Measurements from ENCODE around the gene DEFB123. TPM values are rescaled to one million over a fixed set of nuclear protein-coding genes. Genes with fewer than 3 reads are reported as not detected.

DEFB123 gene
- total RNA-seq, 1 donor from 2014 or later: not detected

GRCh38 chr20:31473331-31474096 lies 33.1 kb downstream of the DEFB123 start:
- DNase-seq (ENCODE audit: low read depth): peak; percentile 23

GRCh38 chr20:31474097-31474436 lies 33.6 kb downstream of the DEFB123 start:
- DNase-seq (ENCODE audit: low read depth): no peak

- DNase-seq (ENCODE audit: low read depth): no peak
Measured at GRCh38 chr20:31474758-31475427, 34.5 kb downstream of the DEFB123 start, which contains the start of the genes DEFB124 and REM1. TSS of gene DEFB124 (minus strand) at chr20:31475127. CDS start at chr20:31473013, 2,114 bp downstream. TSS of gene REM1 (plus strand) at chr20:31475288. CDS start at chr20:31476446, 1,158 bp downstream.

GRCh38 chr20:31475472-31476293 lies 35.3 kb downstream of the DEFB123 start:
- no peak for DNase-seq (ENCODE audit: low read depth)

GRCh38 chr20:31476294-31476585 lies 35.8 kb downstream of the DEFB123 start:
- no peak for DNase-seq (ENCODE audit: low read depth)

- DNase-seq (ENCODE audit: low read depth): no peak
Measured at GRCh38 chr20:31476643-31477215, 36.3 kb downstream of the DEFB123 start.

- no peak for DNase-seq (ENCODE audit: low read depth)
Measured at GRCh38 chr20:31484001-31484400, 43.6 kb downstream of the DEFB123 start.

GRCh38 chr20:31485450-31486339 lies 45.3 kb downstream of the DEFB123 start:
- no peak for DNase-seq (ENCODE audit: low read depth)

- DNase-seq (ENCODE audit: low read depth): no peak
Measured at GRCh38 chr20:31488115-31488514, 47.7 kb downstream of the DEFB123 start.

GRCh38 chr20:31489152-31489551 lies 48.7 kb downstream of the DEFB123 start:
- no peak for DNase-seq (ENCODE audit: low read depth)

- DNase-seq (ENCODE audit: low read depth): no peak
Measured at GRCh38 chr20:31490752-31491151, 50.3 kb downstream of the DEFB123 start.

- peak; percentile 53 for DNase-seq (ENCODE audit: low read depth)
Measured at GRCh38 chr20:31494131-31494530, 53.7 kb downstream of the DEFB123 start.

- DNase-seq (ENCODE audit: low read depth): no peak
Measured at GRCh38 chr20:31496761-31497295, 56.4 kb downstream of the DEFB123 start.

GRCh38 chr20:31497838-31498540 lies 57.6 kb downstream of the DEFB123 start:
- no peak for DNase-seq (ENCODE audit: low read depth)

Other genes with a start within 250 kb of the DEFB123 start
- not detected in 2 replicates for gene DEFB115, start 183.0 kb upstream of the DEFB123 start, total RNA-seq
- not detected in 2 replicates for gene DEFB116, start 132.0 kb upstream of the DEFB123 start, total RNA-seq
- not detected in 2 replicates for gene DEFB118, start 72.0 kb upstream of the DEFB123 start, total RNA-seq
- not detected in 2 replicates for gene DEFB119, start 50.0 kb upstream of the DEFB123 start, total RNA-seq
- not detected in 2 replicates for gene DEFB121, start 34.4 kb upstream of the DEFB123 start, total RNA-seq
- gene DEFB124, start 34.5 kb downstream of the DEFB123 start, total RNA-seq: not detected in 2 replicates
- gene REM1, start 34.7 kb downstream of the DEFB123 start, total RNA-seq: not detected in 2 replicates
- gene HM13, start 73.8 kb downstream of the DEFB123 start, total RNA-seq: 64.6 and 150 TPM in 2 replicates
- gene ID1, start 164.7 kb downstream of the DEFB123 start, total RNA-seq: 88.2 and 251 TPM in 2 replicates
- not detected in 2 replicates for gene COX4I2, start 197.3 kb downstream of the DEFB123 start, total RNA-seq